Body of pancreas (tissue), 4 donors: ENCODE measurements around the gene LRSAM1. TPM values are rescaled to one million over a fixed set of nuclear protein-coding genes. Genes with fewer than 3 reads are reported as not detected.

Experiments
- ATAC-seq: fragments of 150-250 bp; one replicate; pipeline ENCODE4 v1.9.1; 2016
- DNase-seq, 4 donors: peaks; one replicate each; pipeline ENCODE4 v3.0.0-alpha.2; 2019
- H3K27ac ChIP-seq, 4 donors: fragments of 200-600 bp; sonication (generic); 1 replicate in 3 of 4; 2 replicates in 1 of 4; pipeline versions ENCODE4 v1.5.1 to v1.6.1; 2016 to 2019; ENCODE audit warnings: mild to moderate bottlenecking in 1 of 4, mixed read lengths in 1 of 4, moderate library complexity in 1 of 4
- H3K27me3 ChIP-seq, 2 donors: fragments of 200-600 bp; sonication (generic); one replicate each; pipeline ENCODE4 v1.6.0; 2016; ENCODE audit warnings: mild to moderate bottlenecking in 1 of 2
- H3K36me3 ChIP-seq, 2 donors: fragments of 200-600 bp; sonication (generic); replicated peaks in 1 of 2; 2 replicates each; pipeline ENCODE4 v1.5.1; 2016; ENCODE audit warnings: low read depth in 2 of 2; ENCODE audit not compliant: insufficient read depth in 1 of 2
- H3K4me1 ChIP-seq: fragments of 200-600 bp; sonication (generic); one replicate; pipeline ENCODE4 v1.6.0; 2016
- H3K4me3 ChIP-seq, 2 donors: fragments of 200-600 bp; sonication (generic); 1 replicate in 1 of 2; 2 replicates in 1 of 2; pipeline ENCODE4 v1.5.1; 2016 to 2019
- H3K9me3 ChIP-seq, 3 donors: fragments of 200-600 bp; sonication (generic); 1 replicate in 2 of 3; 2 replicates in 1 of 3; pipeline ENCODE4 v1.5.1; 2016
- CTCF ChIP-seq, 7 experiments: fragments of 450-650 bp in 4 of 7; fragments of 200-600 bp in 3 of 7; sonication (generic) in 3 of 7; IDR thresholded peaks; one replicate each; pipeline ENCODE4 v1.5.1; 2016 to 2019; ENCODE audit warnings: antibody characterized with exemption in 7 of 7
- POLR2A ChIP-seq, 3 donors: fragments of 450-650 bp; IDR thresholded peaks; one replicate each; pipeline ENCODE4 v1.6.1; 2016; ENCODE audit warnings: antibody characterized with exemption in 3 of 3, mild to moderate bottlenecking in 2 of 3
- WGBS, 2 donors: methylation state at CpG; one replicate each; pipeline ENCODE4 v1.1.5; 2017; 5-methylcytosine and 5-hydroxymethylcytosine counted together
- intact Hi-C: fragments of 100-400 bp; cut with DNase I; formaldehyde crosslinking; loops from one replicate; pipeline ENCODE4 v1.15.1; 2023
- total RNA-seq, 2 donors: library from RNA; depleted of rRNA; stranded (reverse); fragments of >200 nt; gene quantifications; one replicate each; pipeline ENCODE4 v1.1.0, GENCODE V29; 2016

LRSAM1 gene
- total RNA-seq, 2 donors from 2014 or later, result 9.6 to 26.0 TPM

- H3K27ac ChIP-seq, result peak overlapping the region in 3 of 4 donors; percentile 77 to 90 (median 89)
- H3K36me3 ChIP-seq, result peaks cover 7 to 18% of the 10 kb centered on the region in 2 donors
- H3K4me1 ChIP-seq, result peaks cover 46% of the 10 kb centered on the region
- 26 to 38% methylated on average over 5 of the region's 5 CpGs for WGBS, 2 donors
- H3K4me3 ChIP-seq, result peak overlapping the region in 1 of 2 donors; percentile 61
- TF ChIP-seq CTCF (IDR thresholded peaks at IDR 0.05) (no peak), POLR2A (IDR thresholded peaks at IDR 0.05) (no peak)
- H3K27me3 ChIP-seq, result no peaks in the 10 kb centered on the region
- no peaks in the 10 kb centered on the region for H3K9me3 ChIP-seq
- DNase-seq, result no peak
- ATAC-seq, result no peak
- intact Hi-C loops, result no loop called here
Measured at GRCh38 chr9:127449332-127449966, 1.9 kb upstream of the LRSAM1 start.

- Histone ChIP-seq H3K4me1 (peaks cover 46% of the 10 kb centered on the region), H3K27me3 (no peaks in the 10 kb centered on the region), H3K9me3 (no peaks in the 10 kb centered on the region), H3K27ac (peak overlapping the region; percentile 77 to 90 (median 86)), H3K4me3 (peak overlapping the region; percentile 49 to 61), H3K36me3 (peaks cover 5 to 14% of the 10 kb centered on the region in 2 donors)
- 2 to 3% methylated on average over 14 of the region's 14 CpGs for WGBS, 2 donors
- DNase-seq (peak in 1 of 4 donors; percentile 39), ATAC-seq (peak; percentile 2)
- intact Hi-C loops, result no loop called here
- TF ChIP-seq POLR2A (IDR thresholded peaks at IDR 0.05) (no peak), CTCF (IDR thresholded peaks at IDR 0.05) (no peak)
Measured at GRCh38 chr9:127450243-127450760, 1.0 kb upstream of the LRSAM1 start.

GRCh38 chr9:127451608-127451857 is 223 bp downstream of the LRSAM1 start:
- 0% methylated on average over 14 of the region's 14 CpGs; no CpG with 5 or more reads in 1 of the 2 donors for WGBS, 2 donors
- no peaks in the 10 kb centered on the region for H3K9me3 ChIP-seq
- peaks cover 5 to 14% of the 10 kb centered on the region in 2 donors for H3K36me3 ChIP-seq
- peaks cover 38% of the 10 kb centered on the region for H3K4me1 ChIP-seq
- H3K27ac ChIP-seq, result peak overlapping the region; percentile 77 to 90 (median 84)
- intact Hi-C loops, result no loop called here
- TF ChIP-seq POLR2A (IDR thresholded peaks at IDR 0.05) (no peak), CTCF (IDR thresholded peaks at IDR 0.05) (no peak)
- DNase-seq, result peak in 1 of 4 donors; percentile 50
- H3K4me3 ChIP-seq, result peak overlapping the region; percentile 49 to 61
- no peak for ATAC-seq
- H3K27me3 ChIP-seq, result no peaks in the 10 kb centered on the region

- DNase-seq, result peak; percentile 27 to 49 (median 37)
- Histone ChIP-seq H3K9me3 (no peaks in the 10 kb centered on the region), H3K36me3 (peaks cover 1 to 10% of the 10 kb centered on the region in 2 donors), H3K4me1 (peaks cover 38% of the 10 kb centered on the region), H3K4me3 (peak overlapping the region; percentile 49 to 61), H3K27ac (peak overlapping the region; percentile 77 to 90 (median 84)), H3K27me3 (no peaks in the 10 kb centered on the region)
- intact Hi-C loops, result no loop called here
- TF ChIP-seq POLR2A (IDR thresholded peaks at IDR 0.05) (no peak), CTCF (IDR thresholded peaks at IDR 0.05) (no peak)
- 9 to 15% methylated on average over 9 to 29 of the region's 29 CpGs for WGBS, 2 donors
- peak; percentile 18 for ATAC-seq
Measured at GRCh38 chr9:127451858-127452656, 747 bp downstream of the LRSAM1 start.
